Measurements from ENCODE around the gene CLECL1. TPM values are rescaled to one million over a fixed set of nuclear protein-coding genes. Genes with fewer than 3 reads are reported as not detected.

CLECL1 gene
- total RNA-seq, 1 donor from 2014 or later, result not detected

GRCh38 chr12:9763025-9763424 is 30.1 kb upstream of the CLECL1 start:
- no peak overlapping the region for H3K27ac Mint-ChIP-seq
- H3K36me3 Mint-ChIP-seq, result no peaks in the 10 kb centered on the region
- H3K4me3 Mint-ChIP-seq, result no peak overlapping the region
- DNase-seq (ENCODE audit: low spot score in 2 of 2, unreplicated experiment in 2 of 2), result no peak
- no peak for TF ChIP-seq CTCF (IDR thresholded peaks at IDR 0.05; ENCODE audit: unreplicated experiment)
- H3K9me3 Mint-ChIP-seq, result no peaks in the 10 kb centered on the region
- H3K27me3 Mint-ChIP-seq (ENCODE audit: low read depth), result no peaks in the 10 kb centered on the region
- peaks cover 9% of the 10 kb centered on the region for H3K4me1 Mint-ChIP-seq

- no peaks in the 10 kb centered on the region for H3K36me3 Mint-ChIP-seq
- no peak overlapping the region for H3K4me3 Mint-ChIP-seq
- TF ChIP-seq CTCF (IDR thresholded peaks at IDR 0.05; ENCODE audit: unreplicated experiment), result no peak
These were observed 29.5 kb upstream of the CLECL1 start for GRCh38 chr12:9762369-9762768.

GRCh38 chr12:9761419-9761781 is 28.5 kb upstream of the CLECL1 start:
- H3K27ac Mint-ChIP-seq, result no peak overlapping the region
- no peaks in the 10 kb centered on the region for H3K27me3 Mint-ChIP-seq (ENCODE audit: low read depth)
- H3K4me1 Mint-ChIP-seq, result peaks cover 9% of the 10 kb centered on the region
- no peaks in the 10 kb centered on the region for H3K9me3 Mint-ChIP-seq
- DNase-seq (ENCODE audit: low spot score in 2 of 2, unreplicated experiment in 2 of 2), result no peak
- H3K36me3 Mint-ChIP-seq, result no peaks in the 10 kb centered on the region
- no peak overlapping the region for H3K4me3 Mint-ChIP-seq
- no peak for TF ChIP-seq CTCF (IDR thresholded peaks at IDR 0.05; ENCODE audit: unreplicated experiment)

More at GRCh38 chr12:9762369-9762768, 29.5 kb upstream of the CLECL1 start:
- H3K27ac Mint-ChIP-seq, result no peak overlapping the region
- H3K4me1 Mint-ChIP-seq, result peaks cover 9% of the 10 kb centered on the region
- no peak for DNase-seq (ENCODE audit: low spot score in 2 of 2, unreplicated experiment in 2 of 2)
- H3K27me3 Mint-ChIP-seq (ENCODE audit: low read depth), result no peaks in the 10 kb centered on the region
- H3K9me3 Mint-ChIP-seq, result no peaks in the 10 kb centered on the region

GRCh38 chr12:9760699-9761418 is 28.0 kb upstream of the CLECL1 start, which contains the start of gene CD69:
TSS of gene CD69 (minus strand) at chr12:9760901. CDS start at chr12:9760820, 81 bp downstream.
- Mint-ChIP-seq H3K4me1 (peaks cover 9% of the 10 kb centered on the region), H3K27ac (no peak within 1 kb of the TSS), H3K36me3 (no peaks in the 10 kb centered on the region), H3K4me3 (no peak within 1 kb of the TSS), H3K9me3 (no peaks in the 10 kb centered on the region), H3K27me3 (ENCODE audit: low read depth) (no peaks in the 10 kb centered on the region)
- TF ChIP-seq CTCF (IDR thresholded peaks at IDR 0.05; ENCODE audit: unreplicated experiment), result no peak
- DNase-seq (ENCODE audit: low spot score in 2 of 2, unreplicated experiment in 2 of 2), result no peak

- no peak overlapping the region for H3K27ac Mint-ChIP-seq
- no peak for TF ChIP-seq CTCF (IDR thresholded peaks at IDR 0.05; ENCODE audit: unreplicated experiment)
- H3K36me3 Mint-ChIP-seq, result no peaks in the 10 kb centered on the region
- DNase-seq (ENCODE audit: low spot score in 2 of 2, unreplicated experiment in 2 of 2), result no peak
- H3K4me3 Mint-ChIP-seq, result no peak overlapping the region
- no peaks in the 10 kb centered on the region for H3K9me3 Mint-ChIP-seq
- peaks cover 9% of the 10 kb centered on the region for H3K4me1 Mint-ChIP-seq
- H3K27me3 Mint-ChIP-seq (ENCODE audit: low read depth), result no peaks in the 10 kb centered on the region
These were observed 27.2 kb upstream of the CLECL1 start for GRCh38 chr12:9760120-9760519.
